Measurements from ENCODE around the gene MET.

DNA sequence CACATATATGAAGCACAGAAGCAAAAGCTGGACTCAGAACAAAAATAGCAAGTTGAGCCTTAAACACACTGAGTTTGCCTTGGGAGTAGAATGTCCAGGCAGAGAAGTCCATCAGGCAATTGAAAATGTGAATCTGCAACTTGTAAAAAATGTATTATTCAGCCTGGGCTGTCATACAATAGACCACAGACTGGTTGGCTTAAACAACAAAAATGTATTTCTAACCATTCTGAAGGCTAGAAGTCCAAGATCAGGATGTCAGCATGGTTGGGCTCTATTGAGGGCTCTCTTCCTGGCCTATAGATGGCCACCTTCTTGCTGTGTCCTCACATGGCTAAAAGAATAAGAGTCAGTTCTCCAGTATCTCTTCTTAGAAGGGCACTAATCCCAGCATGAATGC is 113.8 kb downstream of the MET start:
- TF ChIP-seq, protein P1, sequence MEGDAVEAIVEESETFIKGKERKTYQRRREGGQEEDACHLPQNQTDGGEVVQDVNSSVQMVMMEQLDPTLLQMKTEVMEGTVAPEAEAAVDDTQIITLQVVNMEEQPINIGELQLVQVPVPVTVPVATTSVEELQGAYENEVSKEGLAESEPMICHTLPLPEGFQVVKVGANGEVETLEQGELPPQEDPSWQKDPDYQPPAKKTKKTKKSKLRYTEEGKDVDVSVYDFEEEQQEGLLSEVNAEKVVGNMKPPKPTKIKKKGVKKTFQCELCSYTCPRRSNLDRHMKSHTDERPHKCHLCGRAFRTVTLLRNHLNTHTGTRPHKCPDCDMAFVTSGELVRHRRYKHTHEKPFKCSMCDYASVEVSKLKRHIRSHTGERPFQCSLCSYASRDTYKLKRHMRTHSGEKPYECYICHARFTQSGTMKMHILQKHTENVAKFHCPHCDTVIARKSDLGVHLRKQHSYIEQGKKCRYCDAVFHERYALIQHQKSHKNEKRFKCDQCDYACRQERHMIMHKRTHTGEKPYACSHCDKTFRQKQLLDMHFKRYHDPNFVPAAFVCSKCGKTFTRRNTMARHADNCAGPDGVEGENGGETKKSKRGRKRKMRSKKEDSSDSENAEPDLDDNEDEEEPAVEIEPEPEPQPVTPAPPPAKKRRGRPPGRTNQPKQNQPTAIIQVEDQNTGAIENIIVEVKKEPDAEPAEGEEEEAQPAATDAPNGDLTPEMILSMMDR (IDR thresholded peaks at IDR 0.05; ENCODE audit: insufficient read depth, low read length, poor library complexity, severe bottlenecking), result no peak
- no peak for TF ChIP-seq EZH2phosphoT487 (conservative IDR thresholded peaks at IDR 0.05; ENCODE audit: low read length)

All from SU-DHL-6 (cell line).